Stromal cell of bone marrow (primary cell): ENCODE measurements around the gene RBBP8NL.
A peak's percentile ranks its signal among the peaks of the same experiment; 100 is the strongest.

Experiments used
- DNase-seq: peaks from one replicate; pipeline ENCODE4 v3.0.0-alpha.2; 2012; ENCODE audit warnings: low read depth

Gene RBBP8NL

GRCh38 chr20:62408640-62409039 is 18.7 kb downstream of the RBBP8NL start:
- no peak for DNase-seq

GRCh38 chr20:62408055-62408454 is 19.3 kb downstream of the RBBP8NL start:
- DNase-seq: no peak

GRCh38 chr20:62407221-62407992 is 19.9 kb downstream of the RBBP8NL start, which contains the start of gene CABLES2:
Gene CABLES2 (minus strand): TSS chr20:62407285. CDS start chr20:62407276, 9 bp downstream.
- peak; percentile 87 for DNase-seq

- no peak for DNase-seq
Measured at GRCh38 chr20:62406635-62407176, 20.6 kb downstream of the RBBP8NL start.

GRCh38 chr20:62405981-62406513 is 21.3 kb downstream of the RBBP8NL start:
- DNase-seq: no peak

- DNase-seq: peak; percentile 17
Measured at GRCh38 chr20:62405108-62405980, 22.0 kb downstream of the RBBP8NL start.

GRCh38 chr20:62404761-62405107 is 22.6 kb downstream of the RBBP8NL start:
- DNase-seq: no peak

GRCh38 chr20:62404112-62404665 is 23.1 kb downstream of the RBBP8NL start:
- DNase-seq: no peak

- no peak for DNase-seq
Measured at GRCh38 chr20:62403331-62403730, 24.0 kb downstream of the RBBP8NL start.

GRCh38 chr20:62402456-62403150 is 24.7 kb downstream of the RBBP8NL start:
- no peak for DNase-seq

GRCh38 chr20:62401331-62401779 is 26.0 kb downstream of the RBBP8NL start:
- no peak for DNase-seq

- no peak for DNase-seq
Measured at GRCh38 chr20:62400541-62400940, 26.8 kb downstream of the RBBP8NL start.

GRCh38 chr20:62400021-62400420 is 27.3 kb downstream of the RBBP8NL start:
- DNase-seq: no peak

GRCh38 chr20:62398120-62398821 is 29.1 kb downstream of the RBBP8NL start:
- DNase-seq: no peak

- DNase-seq: no peak
Measured at GRCh38 chr20:62396367-62397239, 30.7 kb downstream of the RBBP8NL start.

- DNase-seq: no peak
Measured at GRCh38 chr20:62395311-62396242, 31.8 kb downstream of the RBBP8NL start.

GRCh38 chr20:62394248-62395245 is 32.8 kb downstream of the RBBP8NL start:
- no peak for DNase-seq
